DMS53 treated with DMSO at 0.1 percent for 48 hours (cell line): ENCODE results near the gene SCAMP2.

Experiments used
- DNase-seq: peaks from one replicate; lab custom pipeline; 2025; ENCODE audit not compliant: unreplicated experiment; lab: John Stamatoyannopoulos, UW

The SCAMP2 gene

GRCh38 chr15:74863239-74864056 is 9.7 kb downstream of the SCAMP2 start:
- DNase-seq = no peak

GRCh38 chr15:74858369-74858740 is 14.8 kb downstream of the SCAMP2 start:
- no peak for DNase-seq

- no peak for DNase-seq
Observed at GRCh38 chr15:74857671-74858368, 15.3 kb downstream of the SCAMP2 start.

GRCh38 chr15:74857082-74857655 is 16.0 kb downstream of the SCAMP2 start:
- DNase-seq = peak; percentile 85

GRCh38 chr15:74856537-74856936 is 16.6 kb downstream of the SCAMP2 start:
- DNase-seq = no peak

GRCh38 chr15:74855857-74856256 is 17.3 kb downstream of the SCAMP2 start:
- no peak for DNase-seq

- no peak for DNase-seq
Observed at GRCh38 chr15:74854453-74855022, 18.6 kb downstream of the SCAMP2 start.

- DNase-seq = no peak
Observed at GRCh38 chr15:74851960-74852359, 21.2 kb downstream of the SCAMP2 start.

GRCh38 chr15:74850393-74850792 is 22.8 kb downstream of the SCAMP2 start:
- DNase-seq = no peak

- no peak for DNase-seq
Observed at GRCh38 chr15:74847432-74847831, 25.7 kb downstream of the SCAMP2 start.

- no peak for DNase-seq
Observed at GRCh38 chr15:74845581-74845980, 27.6 kb downstream of the SCAMP2 start.

GRCh38 chr15:74845208-74845568 is 28.0 kb downstream of the SCAMP2 start:
- no peak for DNase-seq

- no peak for DNase-seq
Observed at GRCh38 chr15:74844319-74845207, 28.6 kb downstream of the SCAMP2 start.

- DNase-seq = no peak
Observed at GRCh38 chr15:74843891-74844299, 29.3 kb downstream of the SCAMP2 start.

GRCh38 chr15:74843445-74843828 is 29.7 kb downstream of the SCAMP2 start:
- DNase-seq = no peak

- DNase-seq = peak; percentile 90
Observed at GRCh38 chr15:74842581-74843444, 30.4 kb downstream of the SCAMP2 start, which contains the start of gene ULK3. Gene ULK3, minus strand, starts transcription at chr15:74843156. Its CDS starts 51 bp downstream, at chr15:74843105.

- DNase-seq = no peak
Observed at GRCh38 chr15:74841891-74842373, 31.2 kb downstream of the SCAMP2 start.

- no peak for DNase-seq
Observed at GRCh38 chr15:74840851-74841775, 32.1 kb downstream of the SCAMP2 start.
